ENCODE results near the gene EPHB4.
A peak's percentile ranks its signal among the peaks of the same experiment; 100 is the strongest.
"Not testable (repeated sequence)": the region's sequence is repeated elsewhere in the genome, so short reads cannot be mapped to it uniquely, and the experiment has no call there.

Gene EPHB4

GRCh38 chr7:100819586-100819985, 7.7 kb downstream of the EPHB4 start:
- no peak for DNase-seq

- DNase-seq: no peak
These were observed 8.5 kb downstream of the EPHB4 start for GRCh38 chr7:100818825-100819224.

GRCh38 chr7:100818366-100818765, 9.0 kb downstream of the EPHB4 start:
- DNase-seq: no peak

- DNase-seq: no peak
These were observed 10.2 kb downstream of the EPHB4 start for GRCh38 chr7:100817097-100817496.

GRCh38 chr7:100816515-100816914, 10.8 kb downstream of the EPHB4 start:
- not testable (repeated sequence) for DNase-seq

- no peak for DNase-seq
These were observed 14.6 kb downstream of the EPHB4 start for GRCh38 chr7:100812729-100813128.

- DNase-seq: no peak
These were observed 15.8 kb downstream of the EPHB4 start for GRCh38 chr7:100811480-100811879.

GRCh38 chr7:100808354-100808875, 18.9 kb downstream of the EPHB4 start:
- DNase-seq: no peak

GRCh38 chr7:100806883-100807282, 20.4 kb downstream of the EPHB4 start:
- not testable (repeated sequence) for DNase-seq

- DNase-seq: no peak
These were observed 21.0 kb downstream of the EPHB4 start for GRCh38 chr7:100806276-100806675.

GRCh38 chr7:100804681-100805431, 22.5 kb downstream of the EPHB4 start:
- DNase-seq: no peak

GRCh38 chr7:100803398-100804161, 23.7 kb downstream of the EPHB4 start:
- DNase-seq: peak; percentile 87 to 88

- no peak for DNase-seq
These were observed 24.4 kb downstream of the EPHB4 start for GRCh38 chr7:100802951-100803350.

GRCh38 chr7:100801833-100802568, 25.3 kb downstream of the EPHB4 start:
- no peak for DNase-seq

GRCh38 chr7:100799037-100799896, 28.1 kb downstream of the EPHB4 start:
- DNase-seq: peak; percentile 55 to 65

GRCh38 chr7:100794741-100795140, 32.6 kb downstream of the EPHB4 start:
- no peak for DNase-seq

GRCh38 chr7:100793806-100794660, 33.3 kb downstream of the EPHB4 start:
- no peak for DNase-seq

- DNase-seq: no peak
These were observed 35.2 kb downstream of the EPHB4 start for GRCh38 chr7:100791881-100792666.

- DNase-seq: no peak
These were observed 38.3 kb downstream of the EPHB4 start for GRCh38 chr7:100789055-100789454.

- no peak for DNase-seq
These were observed 41.0 kb downstream of the EPHB4 start for GRCh38 chr7:100786323-100786722.

All from inflammatory macrophage (primary cell).